Neural cell (in vitro differentiated cells): Measurements from ENCODE around the gene HS3ST5. TPM values are rescaled to one million over a fixed set of nuclear protein-coding genes. Genes with fewer than 3 reads are reported as not detected.

Experiments used
- H2AFZ ChIP-seq: fragments of 200-600, 300-800 bp; sonication (generic), shearing (Covaris generic); 2 replicates; pipeline ENCODE4 v1.6.0; 2014; ENCODE audit warnings: low read depth, mild to moderate bottlenecking, antibody characterized with exemption, low read length, moderate library complexity
- H3F3A ChIP-seq: fragments of 200-600 bp; shearing (Covaris generic); 2 replicates; pipeline ENCODE4 v1.6.1; 2016; ENCODE audit warnings: mild to moderate bottlenecking, moderate library complexity, mixed read lengths, antibody characterized with exemption, low read length; ENCODE audit not compliant: insufficient read depth, poor library complexity, severe bottlenecking
- H3K27ac ChIP-seq: fragments of 200-600, 300-800 bp; sonication (generic), shearing (Covaris generic); 2 replicates; pipeline ENCODE4 v1.5.1; 2014; ENCODE audit warnings: mild to moderate bottlenecking, low read length, moderate library complexity
- H3K27me3 ChIP-seq: fragments of 300-800, 200-600 bp; sonication (generic), shearing (Covaris generic); 2 replicates; pipeline ENCODE4 v1.6.0; 2014; ENCODE audit warnings: mild to moderate bottlenecking, low read depth, low read length, moderate library complexity; ENCODE audit not compliant: insufficient read depth
- H3K36me3 ChIP-seq: fragments of 300-800, 200-600 bp; sonication (generic), shearing (Covaris generic); 2 replicates; pipeline ENCODE4 v1.5.1; 2014; ENCODE audit warnings: mild to moderate bottlenecking, antibody characterized with exemption, low read length, moderate library complexity; ENCODE audit not compliant: insufficient read depth
- H3K4me2 ChIP-seq: fragments of 300-800, 200-600 bp; sonication (generic), shearing (Covaris generic); 2 replicates; pipeline ENCODE4 v1.6.0; 2014; ENCODE audit warnings: mild to moderate bottlenecking, low read length
- H3K4me3 ChIP-seq: fragments of 300-800, 200-600 bp; sonication (generic), shearing (Covaris generic); 2 replicates; pipeline ENCODE4 v1.5.1; 2014; ENCODE audit warnings: mild to moderate bottlenecking, low read length, moderate library complexity
- H3K79me2 ChIP-seq: fragments of 200-600 bp; shearing (Covaris generic); replicated peaks from 2 replicates; pipeline ENCODE4 v1.6.0; 2014; ENCODE audit warnings: mild to moderate bottlenecking, low read length, moderate library complexity; ENCODE audit not compliant: insufficient read depth
- H3K9ac ChIP-seq: fragments of 300-800, 200-600 bp; sonication (generic), shearing (Covaris generic); 2 replicates; pipeline ENCODE4 v1.6.1; 2016; ENCODE audit warnings: mild to moderate bottlenecking, low read length, mixed read lengths
- H3K9me2 ChIP-seq: fragments of 200-600 bp; shearing (Covaris generic); 2 replicates; pipeline ENCODE4 v1.6.1; 2016; ENCODE audit warnings: mild to moderate bottlenecking, low read length, mixed read lengths; ENCODE audit not compliant: insufficient read depth
- H3K9me3 ChIP-seq: fragments of 200-600, 300-800 bp; sonication (generic), shearing (Covaris generic); 2 replicates; pipeline ENCODE4 v1.6.1; 2016; ENCODE audit warnings: mild to moderate bottlenecking, mixed run types, low read length, moderate library complexity, mixed read lengths
- H4K20me1 ChIP-seq: fragments of 200-600 bp; shearing (Covaris generic); 2 replicates; pipeline ENCODE4 v1.6.1; 2016; ENCODE audit warnings: mild to moderate bottlenecking, mixed run types; ENCODE audit not compliant: insufficient read depth
- EP300 ChIP-seq: fragments of 450-650 bp; conservative IDR thresholded peaks from 2 replicates; pipeline ENCODE4 v1.6.1; 2014; ENCODE audit warnings: antibody characterized with exemption, mild to moderate bottlenecking, moderate library complexity; ENCODE audit not compliant: poor library complexity, severe bottlenecking
- EZH2 ChIP-seq: fragments of 200-600, 300-800 bp; shearing (Covaris generic), sonication (generic); IDR thresholded peaks from 2 replicates; pipeline ENCODE4 v1.6.1; 2014; ENCODE audit warnings: antibody characterized with exemption, low read length, borderline replicate concordance, mild to moderate bottlenecking; ENCODE audit not compliant: insufficient read depth, poor library complexity, severe bottlenecking
- MXI1 ChIP-seq: fragments of 450-650 bp; conservative IDR thresholded peaks from 2 replicates; pipeline ENCODE4 v1.6.1; 2014; ENCODE audit warnings: antibody characterized with exemption, mild to moderate bottlenecking; ENCODE audit not compliant: poor library complexity, severe bottlenecking
- POLR2AphosphoS5 ChIP-seq: IDR thresholded peaks from 2 replicates; pipeline ENCODE4 v1.6.1; 2012
- RAD21 ChIP-seq: fragments of 450-650 bp; conservative IDR thresholded peaks from 2 replicates; pipeline ENCODE4 v1.6.1; 2014; ENCODE audit warnings: antibody characterized with exemption, mild to moderate bottlenecking, moderate library complexity
- SMC3 ChIP-seq: fragments of 450-650 bp; conservative IDR thresholded peaks from 2 replicates; pipeline ENCODE4 v1.6.1; 2014; ENCODE audit warnings: antibody characterized with exemption, mild to moderate bottlenecking, moderate library complexity; ENCODE audit not compliant: poor library complexity
- TAF1 ChIP-seq: IDR thresholded peaks from 2 replicates; pipeline ENCODE4 v1.6.1; 2012; ENCODE audit warnings: low read depth
- polyA plus RNA-seq: library from polyadenylated mRNA; depleted of rRNA; stranded (reverse); fragments of >200 nt; gene quantifications from 2 replicates; pipeline ENCODE4 v1.2.3, GENCODE V29; 2014
- TF ChIP-seq, protein P1 (sequence below): IDR thresholded peaks from 2 replicates; pipeline ENCODE4 v1.6.1; 2012; ENCODE audit warnings: borderline replicate concordance
- TF ChIP-seq, protein P2 (sequence below): fragments of 450-650 bp; IDR thresholded peaks from 2 replicates; pipeline ENCODE4 v1.5.1; 2014; ENCODE audit warnings: antibody characterized with exemption, mild to moderate bottlenecking, moderate library complexity; ENCODE audit not compliant: poor library complexity, severe bottlenecking

Gene HS3ST5
- polyA plus RNA-seq, 1 donor from 2014 or later = not detected

DNA sequence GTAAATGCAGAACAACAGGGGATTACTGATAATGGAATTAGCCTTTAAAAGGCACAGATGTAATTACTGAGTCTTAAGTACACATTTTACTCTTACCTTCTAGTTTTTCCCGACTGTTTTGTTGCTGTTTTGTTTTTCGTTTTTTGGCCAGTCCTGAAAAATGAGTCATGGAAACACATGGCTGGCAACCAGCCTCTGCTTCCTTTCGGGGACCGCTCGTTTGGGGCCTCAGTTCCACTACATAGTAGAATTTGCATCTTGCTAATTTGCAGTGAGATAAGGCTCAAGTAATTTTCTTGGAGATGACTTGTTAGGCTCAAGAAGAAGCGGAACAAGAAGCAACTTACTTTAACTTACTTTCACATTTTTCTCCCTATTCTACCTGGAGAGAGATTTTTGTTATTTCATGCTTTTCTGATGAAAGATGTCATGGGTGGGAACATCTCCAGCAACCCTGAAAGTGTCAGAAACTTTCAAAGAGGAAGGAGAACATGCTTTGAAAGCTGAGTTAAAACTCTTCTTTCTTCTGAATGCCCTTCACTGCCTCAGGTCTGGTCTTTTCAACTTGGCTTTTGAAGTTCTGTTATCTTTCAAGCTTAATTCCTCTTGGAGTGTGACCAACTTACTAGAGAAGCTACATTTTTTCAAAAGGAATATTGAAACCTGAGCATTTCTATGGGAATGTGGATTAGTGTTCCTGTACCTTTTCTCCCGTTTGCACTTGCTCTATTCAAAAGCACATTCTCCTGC lies 300.4 kb downstream of the HS3ST5 start:
- H2AFZ ChIP-seq = no peak overlapping the region
- H3K9ac ChIP-seq = no peak overlapping the region
- H3K9me2 ChIP-seq = no peaks in the 10 kb centered on the region
- H3K4me3 ChIP-seq = no peak overlapping the region
- no peaks in the 10 kb centered on the region for H3K79me2 ChIP-seq
- no peak for TF ChIP-seq EZH2
- TF ChIP-seq, protein P1, sequence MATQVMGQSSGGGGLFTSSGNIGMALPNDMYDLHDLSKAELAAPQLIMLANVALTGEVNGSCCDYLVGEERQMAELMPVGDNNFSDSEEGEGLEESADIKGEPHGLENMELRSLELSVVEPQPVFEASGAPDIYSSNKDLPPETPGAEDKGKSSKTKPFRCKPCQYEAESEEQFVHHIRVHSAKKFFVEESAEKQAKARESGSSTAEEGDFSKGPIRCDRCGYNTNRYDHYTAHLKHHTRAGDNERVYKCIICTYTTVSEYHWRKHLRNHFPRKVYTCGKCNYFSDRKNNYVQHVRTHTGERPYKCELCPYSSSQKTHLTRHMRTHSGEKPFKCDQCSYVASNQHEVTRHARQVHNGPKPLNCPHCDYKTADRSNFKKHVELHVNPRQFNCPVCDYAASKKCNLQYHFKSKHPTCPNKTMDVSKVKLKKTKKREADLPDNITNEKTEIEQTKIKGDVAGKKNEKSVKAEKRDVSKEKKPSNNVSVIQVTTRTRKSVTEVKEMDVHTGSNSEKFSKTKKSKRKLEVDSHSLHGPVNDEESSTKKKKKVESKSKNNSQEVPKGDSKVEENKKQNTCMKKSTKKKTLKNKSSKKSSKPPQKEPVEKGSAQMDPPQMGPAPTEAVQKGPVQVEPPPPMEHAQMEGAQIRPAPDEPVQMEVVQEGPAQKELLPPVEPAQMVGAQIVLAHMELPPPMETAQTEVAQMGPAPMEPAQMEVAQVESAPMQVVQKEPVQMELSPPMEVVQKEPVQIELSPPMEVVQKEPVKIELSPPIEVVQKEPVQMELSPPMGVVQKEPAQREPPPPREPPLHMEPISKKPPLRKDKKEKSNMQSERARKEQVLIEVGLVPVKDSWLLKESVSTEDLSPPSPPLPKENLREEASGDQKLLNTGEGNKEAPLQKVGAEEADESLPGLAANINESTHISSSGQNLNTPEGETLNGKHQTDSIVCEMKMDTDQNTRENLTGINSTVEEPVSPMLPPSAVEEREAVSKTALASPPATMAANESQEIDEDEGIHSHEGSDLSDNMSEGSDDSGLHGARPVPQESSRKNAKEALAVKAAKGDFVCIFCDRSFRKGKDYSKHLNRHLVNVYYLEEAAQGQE = no peak
- TF ChIP-seq TAF1 = no peak
- TF ChIP-seq POLR2AphosphoS5 = no peak
- no peak for TF ChIP-seq RAD21
- no peak for TF ChIP-seq MXI1
- TF ChIP-seq, protein P2, sequence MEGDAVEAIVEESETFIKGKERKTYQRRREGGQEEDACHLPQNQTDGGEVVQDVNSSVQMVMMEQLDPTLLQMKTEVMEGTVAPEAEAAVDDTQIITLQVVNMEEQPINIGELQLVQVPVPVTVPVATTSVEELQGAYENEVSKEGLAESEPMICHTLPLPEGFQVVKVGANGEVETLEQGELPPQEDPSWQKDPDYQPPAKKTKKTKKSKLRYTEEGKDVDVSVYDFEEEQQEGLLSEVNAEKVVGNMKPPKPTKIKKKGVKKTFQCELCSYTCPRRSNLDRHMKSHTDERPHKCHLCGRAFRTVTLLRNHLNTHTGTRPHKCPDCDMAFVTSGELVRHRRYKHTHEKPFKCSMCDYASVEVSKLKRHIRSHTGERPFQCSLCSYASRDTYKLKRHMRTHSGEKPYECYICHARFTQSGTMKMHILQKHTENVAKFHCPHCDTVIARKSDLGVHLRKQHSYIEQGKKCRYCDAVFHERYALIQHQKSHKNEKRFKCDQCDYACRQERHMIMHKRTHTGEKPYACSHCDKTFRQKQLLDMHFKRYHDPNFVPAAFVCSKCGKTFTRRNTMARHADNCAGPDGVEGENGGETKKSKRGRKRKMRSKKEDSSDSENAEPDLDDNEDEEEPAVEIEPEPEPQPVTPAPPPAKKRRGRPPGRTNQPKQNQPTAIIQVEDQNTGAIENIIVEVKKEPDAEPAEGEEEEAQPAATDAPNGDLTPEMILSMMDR = no peak
- no peak overlapping the region for H3K27ac ChIP-seq
- H3K9me3 ChIP-seq = no peaks in the 10 kb centered on the region
- H3K27me3 ChIP-seq = no peaks in the 10 kb centered on the region
- H4K20me1 ChIP-seq = no peaks in the 10 kb centered on the region
- H3F3A ChIP-seq = no peaks in the 10 kb centered on the region
- no peak overlapping the region for H3K4me2 ChIP-seq
- no peaks in the 10 kb centered on the region for H3K36me3 ChIP-seq

DNA sequence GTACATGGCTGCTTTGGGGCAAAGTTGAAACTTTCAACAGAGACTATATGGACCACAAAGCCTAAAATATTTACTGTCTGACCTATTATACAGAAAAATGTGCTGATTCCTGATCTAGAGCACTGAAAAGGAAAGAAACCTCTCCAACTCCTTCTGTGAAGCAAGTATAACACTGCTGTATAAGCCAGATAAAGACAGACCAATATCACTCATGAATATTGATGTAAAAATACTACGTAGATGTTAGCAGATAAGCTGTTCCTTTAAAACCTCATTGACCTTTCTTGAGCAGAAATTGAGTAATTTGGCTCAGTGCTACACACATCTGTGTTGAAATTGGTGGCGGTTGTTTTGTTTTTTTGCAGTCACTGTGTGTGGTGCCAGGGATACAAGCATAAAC lies 302.0 kb downstream of the HS3ST5 start:
- no peak overlapping the region for H3K4me3 ChIP-seq
- no peaks in the 10 kb centered on the region for H3K27me3 ChIP-seq
- H3K27ac ChIP-seq = no peak overlapping the region
- no peaks in the 10 kb centered on the region for H3K9me3 ChIP-seq
- H4K20me1 ChIP-seq = no peaks in the 10 kb centered on the region
- no peaks in the 10 kb centered on the region for H3F3A ChIP-seq
- H3K9ac ChIP-seq = no peak overlapping the region
- no peak overlapping the region for H3K4me2 ChIP-seq
- H2AFZ ChIP-seq = no peak overlapping the region
- no peak for TF ChIP-seq RAD21
- no peak for TF ChIP-seq MXI1
- TF ChIP-seq SMC3 = no peak
- TF ChIP-seq EZH2 = no peak
- TF ChIP-seq, protein P1 = no peak
- no peak for TF ChIP-seq TAF1
- TF ChIP-seq EP300 = no peak
- H3K9me2 ChIP-seq = no peaks in the 10 kb centered on the region
- H3K79me2 ChIP-seq = no peaks in the 10 kb centered on the region
- H3K36me3 ChIP-seq = no peaks in the 10 kb centered on the region
